Stimulated activated CD8-positive, alpha-beta memory T cell treated with anti-CD3 and anti-CD28 coated beads, Interleukin-2, amount 100 ng/mL, for 48 hours (primary cell): ENCODE data around the gene GGA1.

Source experiments
- DNase-seq, 2 donors: peaks; one replicate each; pipeline ENCODE4 v3.0.0-alpha.2; 2020; ENCODE audit warnings: low read depth in 2 of 2

The GGA1 gene

DNA sequence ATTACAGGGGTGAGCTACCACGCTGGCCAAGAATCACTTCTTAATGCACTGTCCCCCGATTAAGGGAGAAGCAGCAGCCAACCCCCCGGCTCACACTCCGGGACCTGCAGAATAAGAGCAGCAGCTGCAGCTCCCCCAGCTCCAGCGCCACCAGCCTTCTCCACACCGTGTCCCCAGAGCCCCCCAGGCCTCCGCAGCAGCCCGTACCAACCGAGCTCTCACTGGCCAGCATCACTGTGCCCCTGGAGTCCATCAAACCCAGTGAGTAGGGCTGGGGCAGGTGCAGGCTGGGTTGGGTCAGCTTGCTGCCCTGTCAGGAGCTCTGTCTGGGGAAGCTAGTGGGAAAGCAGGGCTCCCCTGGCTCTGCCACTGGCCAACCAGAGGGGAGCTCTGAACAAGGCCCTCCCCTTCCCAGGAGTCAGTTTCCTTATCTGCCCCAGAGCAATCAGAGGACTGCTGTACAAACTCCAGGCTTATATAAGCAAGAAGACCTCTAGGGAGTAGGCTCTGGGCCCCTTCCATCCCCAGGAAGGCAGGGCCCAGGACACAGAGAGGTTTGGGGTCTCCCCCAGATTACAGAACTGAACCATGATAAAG, 22.3 kb downstream of the GGA1 start:
- DNase-seq = no peak

DNA sequence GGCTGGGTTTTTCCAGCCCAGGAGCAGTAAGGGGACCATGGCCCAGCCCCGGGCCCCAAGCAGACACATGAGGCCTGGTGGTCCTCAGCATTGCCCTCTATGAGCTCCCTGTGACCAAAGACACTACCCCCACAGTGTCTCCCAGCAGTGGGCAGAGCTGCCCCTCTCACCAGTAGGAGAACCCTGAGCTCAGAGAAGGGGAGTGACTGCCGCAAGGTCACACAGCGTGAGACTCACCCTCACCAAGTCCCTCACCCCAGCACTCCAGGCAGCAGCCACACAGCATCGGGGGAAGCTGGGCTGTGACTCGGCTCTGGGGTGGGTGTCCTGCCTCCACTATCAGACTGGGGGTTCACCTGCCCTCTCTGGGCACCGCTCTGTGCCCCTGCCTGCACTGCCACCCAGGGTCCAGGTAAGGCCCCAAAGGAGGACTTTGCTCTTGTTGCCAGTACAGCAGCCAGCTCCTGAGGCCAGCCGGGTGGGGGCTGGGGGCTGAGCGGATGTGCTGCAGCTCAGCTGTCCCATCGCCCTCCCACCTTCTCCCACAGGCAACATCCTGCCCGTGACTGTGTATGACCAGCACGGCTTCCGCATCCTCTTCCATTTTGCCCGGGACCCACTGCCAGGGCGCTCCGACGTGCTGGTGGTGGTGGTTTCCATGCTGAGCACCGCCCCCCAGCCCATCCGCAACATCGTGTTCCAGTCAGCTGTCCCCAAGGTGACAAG, 23.0 kb downstream of the GGA1 start:
- no peak for DNase-seq

- no peak for DNase-seq
Measured at GRCh38 chr22:37632174-37633088, 23.8 kb downstream of the GGA1 start.

DNA sequence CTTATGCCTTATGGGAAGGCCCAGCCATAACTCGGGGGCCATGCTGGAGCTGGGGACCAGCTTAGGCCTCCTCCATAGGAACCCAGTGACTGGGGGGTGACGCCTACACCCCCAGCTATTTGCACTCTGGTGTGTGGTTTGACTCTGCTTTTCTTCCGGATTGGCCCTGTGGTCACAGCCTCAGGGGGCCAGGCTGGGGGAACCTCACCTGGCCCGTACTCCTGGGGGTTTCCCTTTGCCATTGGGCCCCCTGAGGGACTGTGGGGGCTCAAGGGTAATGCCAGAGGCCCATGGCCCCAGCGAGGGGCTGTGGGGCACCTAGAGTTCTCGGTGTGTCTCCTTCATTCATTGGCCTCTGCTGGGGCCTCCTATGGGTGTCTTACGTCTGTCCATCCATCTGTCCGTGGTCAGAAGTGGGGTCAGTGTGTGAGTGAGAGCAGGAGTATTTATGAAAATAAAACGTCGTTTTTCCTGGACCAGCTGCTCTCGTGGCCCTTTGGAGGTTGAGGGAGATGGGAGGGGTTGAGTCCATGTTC, 24.5 kb downstream of the GGA1 start:
- peak in 1 of 2 donors; percentile 49 for DNase-seq

DNA sequence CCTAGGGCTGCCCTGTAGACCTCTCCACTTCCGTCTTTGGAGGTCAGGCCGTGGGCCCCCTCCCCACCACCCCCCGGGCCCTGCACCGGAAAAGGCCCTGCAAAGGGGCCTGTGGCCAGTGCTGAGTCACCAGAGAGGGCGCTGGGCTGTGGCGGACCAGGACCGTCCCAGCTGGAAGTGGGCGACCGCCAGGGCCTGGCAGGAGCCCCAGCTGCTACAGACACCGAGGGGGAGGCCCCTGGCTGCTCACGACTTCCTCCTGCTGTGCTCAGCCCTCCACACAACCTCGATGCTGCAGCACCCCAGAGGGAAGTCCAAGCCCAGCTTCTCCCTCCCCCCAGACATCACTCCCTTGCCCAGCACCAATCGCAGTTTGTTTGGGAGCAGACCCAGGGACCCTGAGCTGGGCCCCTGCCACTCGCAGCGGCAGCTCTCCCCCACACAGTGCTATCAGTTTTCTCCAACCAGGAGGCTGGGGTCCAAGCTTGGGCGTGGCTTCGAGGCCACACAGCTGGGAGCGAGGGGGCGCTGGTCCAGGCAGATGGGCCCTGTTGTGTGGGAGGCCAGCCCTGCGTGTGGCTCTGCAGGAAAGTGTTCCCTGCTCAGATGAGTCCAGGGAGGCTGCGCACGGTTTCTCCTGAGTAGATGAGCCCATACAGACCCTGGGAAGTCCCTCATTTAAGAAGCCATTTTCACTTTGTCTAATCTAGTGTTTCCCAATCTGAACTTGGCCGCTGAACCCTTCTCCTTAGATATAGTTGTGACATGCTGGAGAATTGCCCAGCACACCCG, 25.2 kb downstream of the GGA1 start:
- peak; percentile 63 to 70 for DNase-seq

DNA sequence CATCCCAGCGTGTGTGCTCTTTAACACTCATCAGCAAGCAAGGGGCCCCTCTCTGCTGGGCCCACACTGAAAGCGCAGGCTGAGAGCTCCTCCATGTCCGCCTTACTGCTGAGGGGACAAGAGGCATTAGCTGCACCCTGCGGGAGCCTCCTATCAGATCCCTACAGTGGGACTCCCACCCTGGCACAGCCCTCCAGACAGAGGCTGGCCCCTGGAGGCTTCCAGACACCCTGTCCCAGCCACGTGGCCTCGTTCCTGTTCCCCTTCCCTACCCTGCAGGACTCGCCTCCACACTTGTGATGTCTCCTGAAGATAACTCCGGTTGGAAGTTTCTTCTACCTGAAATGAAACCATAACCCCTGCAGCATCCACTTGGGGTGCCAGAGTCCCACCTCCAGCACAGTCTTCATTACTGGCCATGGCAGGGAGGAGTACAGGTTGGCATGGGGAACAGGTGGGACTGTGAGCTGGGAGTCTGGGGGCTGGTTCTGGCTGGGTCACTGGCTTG, 25.8 kb downstream of the GGA1 start:
- DNase-seq = no peak

DNA sequence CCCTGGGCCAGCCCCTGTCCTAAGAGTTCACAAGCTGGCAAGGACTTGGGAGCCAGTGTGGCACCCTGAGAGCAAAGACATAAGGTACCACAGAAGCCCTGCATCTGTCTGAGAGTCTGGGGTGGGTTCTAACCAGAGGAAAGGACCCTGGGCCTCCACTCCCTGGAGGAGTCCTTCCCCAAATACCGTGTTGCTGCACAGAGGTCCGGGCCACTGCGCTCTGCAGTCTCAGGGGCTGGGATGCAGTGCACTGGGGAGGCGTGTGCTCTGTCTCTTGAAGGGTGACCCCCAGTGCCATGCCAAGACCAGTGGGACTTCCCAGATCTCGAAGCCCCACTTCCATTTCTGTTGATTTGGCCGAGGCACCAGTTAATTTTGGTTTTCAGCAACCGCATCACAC, 26.5 kb downstream of the GGA1 start:
- no peak for DNase-seq

- DNase-seq = no peak
Measured at GRCh38 chr22:37636186-37636948, 27.7 kb downstream of the GGA1 start.

GRCh38 chr22:37636949-37637273, 28.3 kb downstream of the GGA1 start:
- no peak for DNase-seq

- DNase-seq = no peak
Measured at GRCh38 chr22:37638391-37639069, 29.9 kb downstream of the GGA1 start.

- peak; percentile 47 to 61 for DNase-seq
Measured at GRCh38 chr22:37639070-37639760, 30.6 kb downstream of the GGA1 start, which contains the start of gene SH3BP1. Gene SH3BP1, plus strand, starts transcription at chr22:37639669. Its CDS starts 119 bp downstream, at chr22:37639788.

DNA sequence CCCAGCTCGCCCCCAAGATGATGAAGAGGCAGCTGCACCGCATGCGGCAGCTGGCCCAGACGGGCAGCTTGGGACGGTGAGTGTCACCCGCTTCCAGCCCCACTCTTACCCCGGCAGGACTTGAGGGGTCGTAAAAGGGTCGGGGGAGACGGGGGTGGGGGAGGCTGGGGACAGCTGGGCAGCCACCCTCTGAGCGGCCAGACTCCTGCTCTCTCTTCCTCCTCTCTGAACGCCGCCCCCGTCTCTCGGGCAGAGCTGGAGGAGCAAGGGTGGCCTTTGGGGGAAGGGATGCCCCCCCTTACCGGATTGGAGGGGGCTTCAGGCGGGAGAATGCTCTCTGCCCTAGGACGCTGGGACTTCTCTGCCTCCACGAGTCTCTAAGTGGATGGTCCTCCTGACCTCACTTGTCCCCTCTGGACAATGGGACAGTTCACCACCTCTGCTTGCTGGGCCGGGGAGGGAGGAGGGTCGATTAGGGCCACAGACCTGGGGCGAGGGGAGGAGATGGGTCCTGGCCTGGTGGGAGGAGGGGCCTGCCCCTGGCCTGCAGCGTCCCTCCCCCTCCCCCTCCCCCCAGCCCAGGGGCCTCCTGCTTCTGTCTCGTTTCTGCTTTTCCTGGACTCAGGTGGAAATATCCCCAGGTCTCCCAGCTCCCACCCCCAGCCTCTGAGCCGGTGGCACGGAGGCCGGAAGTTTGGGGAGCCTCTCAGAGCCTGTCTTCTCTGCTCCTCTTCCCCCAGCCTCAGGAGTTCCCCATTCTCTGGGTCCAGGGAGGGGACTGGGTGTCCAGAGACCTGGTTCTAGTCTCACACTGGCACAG, 31.3 kb downstream of the GGA1 start:
- DNase-seq = no peak

GRCh38 chr22:37640591-37641560, 32.2 kb downstream of the GGA1 start:
- no peak for DNase-seq

GRCh38 chr22:37641561-37641949, 32.9 kb downstream of the GGA1 start:
- DNase-seq = no peak

GRCh38 chr22:37643225-37643847, 34.7 kb downstream of the GGA1 start:
- peak; percentile 79 to 84 for DNase-seq

DNA sequence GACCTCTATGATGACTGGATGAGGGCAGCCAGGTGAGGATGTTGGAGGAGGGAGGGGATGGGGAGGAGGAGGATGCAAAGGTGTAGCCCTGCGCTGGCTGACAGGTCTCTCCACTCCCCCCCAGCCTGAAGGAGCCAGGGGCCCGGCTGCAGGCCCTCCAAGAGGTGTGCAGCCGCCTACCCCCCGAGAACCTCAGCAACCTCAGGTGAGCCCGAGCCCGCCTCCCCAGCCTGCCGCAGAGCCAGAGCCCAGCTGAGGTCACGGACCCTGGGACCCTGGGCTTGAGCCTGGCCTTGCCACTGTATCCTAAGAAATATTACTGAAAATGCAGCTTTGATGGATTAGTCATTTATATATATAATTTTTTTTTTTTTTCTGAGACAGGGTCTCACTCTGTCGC, 38.7 kb downstream of the GGA1 start:
- DNase-seq = no peak

- no peak for DNase-seq
Measured at GRCh38 chr22:37647928-37648327, 39.3 kb downstream of the GGA1 start.
